Measurements from ENCODE around the gene NRP2. TPM values are rescaled to one million over a fixed set of nuclear protein-coding genes. Genes with fewer than 3 reads are reported as not detected.

Gene NRP2
- total RNA-seq, 3 donors from 2014 or later = 18.4 to 32.0 (median 23.9) TPM

- no peak for TF ChIP-seq POLR2AphosphoS5 (IDR thresholded peaks at IDR 0.05)
- no peak for TF ChIP-seq CTCF (IDR thresholded peaks at IDR 0.05)
- TF ChIP-seq POLR2A (IDR thresholded peaks at IDR 0.05) = no peak
- intact Hi-C loops (cut with DNase I; ENCODE audit: low total_unique reads) = loop anchor here (5.0 kb wide), 1 partner anchor 939 kb away; no protein-coding TSS in a partner anchor
- H3K4me1 ChIP-seq = no peaks in the 10 kb centered on the region
These were observed 19.2 kb downstream of the NRP2 start for GRCh38 chr2:205701509-205701908.

DNA sequence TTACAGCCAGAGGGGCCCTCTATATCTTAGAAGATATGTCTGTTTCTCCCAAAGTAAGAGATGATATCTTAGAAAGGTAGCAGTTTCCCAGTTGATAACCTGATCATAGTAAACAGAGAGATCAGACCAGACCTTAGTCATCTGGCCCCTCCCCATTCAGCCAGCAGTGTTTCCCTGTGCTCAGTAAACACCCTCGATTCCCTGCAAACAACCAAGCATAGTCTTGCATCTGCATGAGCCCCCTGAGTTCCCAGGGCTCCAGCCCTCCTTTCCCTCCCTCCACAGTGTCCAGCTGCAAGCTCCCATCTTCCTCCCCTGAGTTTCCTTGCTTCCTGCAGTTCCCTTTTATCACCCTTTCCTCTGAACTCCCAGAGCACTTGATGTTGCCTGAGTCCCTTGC, 20.3 kb downstream of the NRP2 start:
- H3K36me3 ChIP-seq = no peaks in the 10 kb centered on the region
- H3K9me3 ChIP-seq = no peaks in the 10 kb centered on the region
- H3K27me3 ChIP-seq = no peaks in the 10 kb centered on the region
- no peak overlapping the region for H3K4me3 ChIP-seq
- no peak overlapping the region for H3K27ac ChIP-seq
- H3K4me1 ChIP-seq = no peaks in the 10 kb centered on the region
- TF ChIP-seq POLR2AphosphoS5 (IDR thresholded peaks at IDR 0.05) = no peak
- TF ChIP-seq POLR2A (IDR thresholded peaks at IDR 0.05) = no peak
- DNase-seq (ENCODE audit: low spot score in 2 of 2) = no peak
- intact Hi-C loops (cut with DNase I; ENCODE audit: low total_unique reads) = loop anchor here (5.0 kb wide), 1 partner anchor 940 kb away; no protein-coding TSS in a partner anchor

More at GRCh38 chr2:205701509-205701908, 19.2 kb downstream of the NRP2 start:
- DNase-seq (ENCODE audit: low spot score in 2 of 2) = no peak
- H3K4me3 ChIP-seq = no peak overlapping the region
- no peak overlapping the region for H3K27ac ChIP-seq
- H3K9me3 ChIP-seq = no peaks in the 10 kb centered on the region
- H3K36me3 ChIP-seq = no peaks in the 10 kb centered on the region
- no peaks in the 10 kb centered on the region for H3K27me3 ChIP-seq

GRCh38 chr2:205703471-205704126, 21.3 kb downstream of the NRP2 start:
- H3K4me3 ChIP-seq = no peak overlapping the region
- H3K27me3 ChIP-seq = no peaks in the 10 kb centered on the region
- intact Hi-C loops (cut with DNase I; ENCODE audit: low total_unique reads) = loop anchor here (5.0 kb wide), 1 partner anchor 941 kb away; no protein-coding TSS in a partner anchor
- H3K36me3 ChIP-seq = no peaks in the 10 kb centered on the region
- H3K4me1 ChIP-seq = no peaks in the 10 kb centered on the region
- H3K9me3 ChIP-seq = no peaks in the 10 kb centered on the region
- H3K27ac ChIP-seq = peak overlapping the region; percentile 44 to 45
- no peak for DNase-seq (ENCODE audit: low spot score in 2 of 2)
- TF ChIP-seq CTCF (IDR thresholded peaks at IDR 0.05) (no peak), POLR2AphosphoS5 (IDR thresholded peaks at IDR 0.05) (no peak), POLR2A (IDR thresholded peaks at IDR 0.05) (no peak)

GRCh38 chr2:205704127-205704741, 21.9 kb downstream of the NRP2 start:
- Histone ChIP-seq H3K36me3 (no peaks in the 10 kb centered on the region), H3K4me1 (no peaks in the 10 kb centered on the region), H3K27ac (peak overlapping the region; percentile 44 to 45), H3K4me3 (no peak overlapping the region), H3K9me3 (no peaks in the 10 kb centered on the region), H3K27me3 (no peaks in the 10 kb centered on the region)
- DNase-seq (ENCODE audit: low spot score in 2 of 2) = no peak
- TF ChIP-seq POLR2AphosphoS5 (IDR thresholded peaks at IDR 0.05) (no peak), CTCF (IDR thresholded peaks at IDR 0.05) (no peak), POLR2A (IDR thresholded peaks at IDR 0.05) (no peak)
- intact Hi-C loops (cut with DNase I; ENCODE audit: low total_unique reads) = loop anchor here (5.0 kb wide), 1 partner anchor 942 kb away; no protein-coding TSS in a partner anchor

GRCh38 chr2:205705511-205706349, 23.4 kb downstream of the NRP2 start:
- Histone ChIP-seq H3K27ac (no peak overlapping the region), H3K27me3 (no peaks in the 10 kb centered on the region), H3K4me1 (no peaks in the 10 kb centered on the region), H3K36me3 (no peaks in the 10 kb centered on the region), H3K4me3 (no peak overlapping the region), H3K9me3 (no peaks in the 10 kb centered on the region)
- intact Hi-C loops (cut with DNase I; ENCODE audit: low total_unique reads) = no loop called here
- no peak for DNase-seq (ENCODE audit: low spot score in 2 of 2)
- TF ChIP-seq POLR2AphosphoS5 (IDR thresholded peaks at IDR 0.05) = no peak
